ENCODE measurements around the gene TNIP2.
A peak's percentile ranks its signal among the peaks of the same experiment; 100 is the strongest.
"Not testable (repeated sequence)": the region's sequence is repeated elsewhere in the genome, so short reads cannot be mapped to it uniquely, and the experiment has no call there.

TNIP2 gene

DNA sequence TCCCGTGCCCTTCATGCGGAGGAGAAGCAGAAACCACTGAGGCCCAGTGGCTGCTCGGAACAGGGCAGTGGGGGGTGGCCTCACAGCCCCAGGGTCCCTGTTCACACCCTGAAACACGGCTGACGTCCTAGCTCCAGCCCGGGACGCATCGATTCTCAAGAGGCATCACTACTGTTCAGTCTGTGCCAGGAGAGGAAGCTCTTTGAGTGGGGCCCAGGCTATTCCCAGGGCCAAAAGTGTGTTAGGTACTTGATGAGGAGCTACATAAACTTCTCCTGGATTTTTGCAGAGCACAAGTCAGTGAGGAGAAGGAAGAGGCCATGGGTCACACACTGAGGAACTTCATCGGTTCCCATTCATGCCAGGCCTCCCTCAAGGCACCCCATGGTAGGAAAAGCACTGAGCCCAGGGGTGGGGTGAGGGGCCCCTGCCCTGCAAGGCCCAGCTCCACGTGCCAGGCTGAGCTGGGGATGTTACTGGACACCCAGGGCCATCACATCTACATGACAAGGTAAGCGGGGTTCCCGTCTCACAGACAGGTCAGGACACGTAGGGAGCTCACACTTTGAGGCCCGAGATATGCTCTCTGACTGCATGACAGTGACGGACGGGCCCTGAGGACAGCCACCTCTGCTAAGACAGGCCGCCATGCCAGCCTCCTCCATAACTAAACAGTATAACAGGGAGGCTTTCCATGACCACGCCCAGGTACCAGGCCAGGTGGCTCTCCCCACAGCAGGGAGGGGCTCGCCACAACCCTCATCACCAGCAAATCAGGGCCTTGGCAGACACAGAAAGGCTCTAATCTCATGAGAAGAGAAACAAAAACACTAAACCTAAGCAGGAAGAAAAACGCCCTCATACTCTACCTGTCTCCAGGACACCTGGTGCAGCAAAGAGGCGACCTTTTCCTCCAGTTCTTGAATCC is 12.4 kb downstream of the TNIP2 start:
- no peak for DNase-seq (ENCODE audit: low spot score)

DNA sequence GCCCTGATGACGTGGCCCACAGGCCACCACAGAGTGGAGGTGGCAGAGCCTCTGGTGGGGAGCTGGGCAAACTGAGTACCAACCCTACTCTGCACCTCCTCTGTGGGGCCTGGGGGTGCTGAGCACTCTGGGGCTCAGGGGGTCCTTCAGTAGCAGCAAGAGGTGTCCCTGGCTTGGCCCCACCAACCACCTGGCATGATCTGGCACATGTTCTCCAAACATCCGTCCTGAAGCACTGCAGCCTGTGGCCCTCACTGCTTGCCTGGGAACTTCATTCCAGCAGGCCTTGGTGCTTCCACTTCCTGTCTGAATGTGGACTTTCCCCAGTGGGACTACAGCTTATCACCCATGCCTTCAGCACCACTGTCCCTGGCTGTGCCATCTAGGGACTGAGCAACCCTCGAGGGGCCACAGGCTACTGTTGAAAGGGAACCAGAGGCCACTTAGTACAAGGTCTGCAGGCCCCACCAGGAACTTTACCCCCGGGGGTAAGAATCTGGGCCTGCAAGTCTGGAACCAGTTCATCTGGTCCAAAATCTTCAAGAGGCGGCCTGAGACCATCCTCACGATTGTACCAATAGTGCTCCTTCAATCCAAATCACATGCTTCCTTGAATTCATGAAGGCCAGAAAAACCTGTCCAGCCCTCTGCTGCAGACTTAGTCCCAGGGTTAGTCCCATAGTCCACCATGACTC is 13.2 kb downstream of the TNIP2 start:
- DNase-seq (ENCODE audit: low spot score), result no peak

DNA sequence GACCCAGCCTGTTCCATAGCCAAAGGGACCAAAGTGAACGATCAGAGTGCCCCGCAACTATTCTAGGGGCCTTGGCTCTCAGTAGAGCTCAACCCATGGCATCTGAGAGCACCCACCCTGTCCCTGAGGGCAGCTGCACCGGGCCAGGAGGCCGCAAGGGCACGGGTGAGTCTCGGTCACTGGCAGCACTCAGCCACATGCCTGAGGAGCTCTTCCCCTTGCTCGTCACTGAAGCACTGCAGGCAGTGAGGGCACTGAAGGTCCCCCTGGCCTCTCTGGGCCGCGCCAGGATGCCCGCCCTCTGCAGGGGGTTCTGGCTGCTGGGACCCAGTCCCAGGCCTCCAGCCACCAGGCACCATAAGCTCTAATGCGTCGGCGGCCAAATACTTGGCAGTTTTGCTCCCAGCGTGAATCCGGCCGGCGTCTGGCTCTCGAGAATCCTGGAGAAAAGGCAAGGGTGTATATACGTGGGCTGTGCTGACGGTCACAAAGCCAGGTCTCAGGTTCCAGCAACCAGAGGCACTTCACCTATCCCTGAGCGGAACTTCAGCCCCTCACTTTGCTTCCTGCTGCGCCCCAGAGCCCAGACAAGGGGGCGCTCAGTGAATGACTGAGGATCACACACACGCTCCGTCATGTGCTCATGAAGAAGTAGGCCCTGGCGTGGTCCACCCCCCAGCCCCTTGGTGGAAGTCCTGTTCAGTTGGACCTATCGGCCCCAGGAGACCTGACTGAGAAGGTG is 13.9 kb downstream of the TNIP2 start:
- no peak for DNase-seq (ENCODE audit: low spot score)

DNA sequence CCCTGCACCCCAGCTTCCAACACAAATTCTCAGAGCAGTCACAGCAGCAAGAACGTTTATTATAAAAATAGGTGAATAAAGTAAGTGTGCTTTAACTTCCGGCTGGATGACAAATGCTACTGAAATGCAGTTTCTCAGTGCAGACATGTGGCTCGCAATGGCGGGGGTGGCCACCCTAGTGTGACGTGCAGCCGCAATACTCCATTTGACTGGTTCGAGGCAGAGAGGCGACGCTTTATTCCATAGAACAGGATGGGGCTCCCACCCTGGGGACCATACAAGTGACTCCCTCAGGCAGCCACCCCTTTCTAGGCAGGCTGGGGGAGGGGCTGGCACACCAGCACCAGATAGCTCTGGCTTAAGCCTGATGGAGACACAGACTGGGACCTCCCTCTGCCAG is 14.5 kb downstream of the TNIP2 start:
- DNase-seq (ENCODE audit: low spot score), result peak; percentile 41

DNA sequence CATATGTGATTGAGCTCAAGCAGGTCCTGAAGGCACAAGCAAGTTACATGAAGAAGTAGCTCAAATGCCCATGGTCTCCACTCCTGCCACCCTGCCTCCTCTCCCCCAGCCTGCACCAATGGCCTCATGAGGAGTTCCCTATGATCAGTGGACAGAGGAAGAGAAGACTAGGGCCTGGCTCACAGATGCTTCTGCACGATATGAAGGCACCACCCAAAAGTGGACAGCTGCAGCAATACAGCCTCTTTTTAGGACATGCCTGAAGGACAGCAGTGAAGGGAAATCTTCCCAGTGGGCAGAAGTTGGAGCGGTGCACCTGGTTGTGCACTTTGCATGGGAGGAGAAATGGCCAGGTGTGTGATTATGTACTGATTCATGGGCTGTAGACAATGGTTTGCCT is 17.8 kb downstream of the TNIP2 start:
- not testable (repeated sequence) for DNase-seq (ENCODE audit: low spot score)

DNA sequence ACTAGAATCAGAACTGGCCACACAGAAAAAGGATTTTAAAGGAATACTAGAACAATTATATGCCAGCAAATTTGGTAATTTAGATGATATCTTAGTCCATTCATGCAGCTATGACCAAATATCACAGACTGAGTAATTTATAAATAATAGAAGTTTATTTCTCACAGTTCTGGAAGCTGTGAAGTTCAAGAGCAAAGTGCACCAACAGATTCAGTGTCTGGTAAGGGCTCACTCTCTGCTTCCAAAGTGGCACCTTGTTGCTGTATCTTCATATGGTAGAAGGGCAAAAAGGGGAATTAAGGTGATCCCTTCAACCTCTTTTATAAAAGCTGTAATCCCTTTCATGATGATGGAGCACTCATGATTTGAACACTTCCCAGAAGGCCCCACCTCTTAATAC is 20.3 kb downstream of the TNIP2 start:
- no peak for DNase-seq (ENCODE audit: low spot score)

DNA sequence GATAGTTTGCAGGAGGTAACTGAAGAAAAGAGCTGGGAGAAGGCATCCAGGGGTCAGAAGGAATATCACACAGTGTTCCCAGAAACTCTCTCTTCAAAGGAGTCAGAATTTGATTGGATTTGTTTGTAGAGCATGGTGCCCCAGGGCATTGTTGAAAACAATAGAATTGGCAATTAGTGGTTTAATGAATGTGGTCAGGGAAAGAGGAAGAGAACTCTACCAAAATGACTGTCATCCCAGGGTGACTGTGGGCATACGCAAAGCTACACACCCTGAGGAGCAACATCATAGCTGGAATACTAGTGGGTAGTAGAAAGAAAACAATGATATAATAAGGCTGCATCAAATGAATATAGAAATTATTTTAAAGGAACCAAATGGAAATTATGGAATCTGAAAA is 21.5 kb downstream of the TNIP2 start:
- DNase-seq (ENCODE audit: low spot score), result no peak

DNA sequence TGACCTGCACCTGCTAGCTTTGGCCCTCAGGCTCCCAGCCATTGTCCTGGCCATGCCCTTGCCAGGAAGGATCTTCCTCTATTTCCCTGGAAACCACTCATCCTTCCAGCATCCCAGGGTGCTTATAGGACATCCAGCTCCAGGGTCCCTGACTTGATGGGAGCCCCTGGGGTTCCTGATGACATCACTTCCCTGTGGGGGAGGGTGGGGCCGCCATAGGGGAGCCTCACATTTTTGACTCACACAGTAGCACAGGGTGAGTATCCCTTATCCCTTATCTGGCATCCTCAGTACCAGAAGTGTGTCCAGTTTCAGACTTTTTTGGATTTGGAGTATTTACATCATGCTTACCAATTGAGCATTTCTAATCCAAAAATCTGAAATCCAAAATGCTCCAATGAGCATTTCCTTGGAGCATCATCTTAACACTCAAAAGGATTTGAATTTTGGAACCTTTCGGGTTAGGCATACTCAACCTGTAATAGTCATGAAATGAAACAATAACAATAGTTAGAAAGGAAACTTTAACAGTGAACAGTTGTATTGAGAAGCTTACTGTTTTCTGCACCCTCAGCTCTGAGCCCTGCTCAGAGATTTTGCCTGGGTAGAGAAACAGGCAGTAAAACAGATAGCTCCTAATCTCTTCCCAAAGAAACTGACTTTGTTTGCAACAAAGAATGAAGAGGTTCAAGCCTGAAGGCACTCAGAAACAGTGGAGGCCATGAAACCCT is 22.1 kb downstream of the TNIP2 start:
- DNase-seq (ENCODE audit: low spot score), result no peak

DNA sequence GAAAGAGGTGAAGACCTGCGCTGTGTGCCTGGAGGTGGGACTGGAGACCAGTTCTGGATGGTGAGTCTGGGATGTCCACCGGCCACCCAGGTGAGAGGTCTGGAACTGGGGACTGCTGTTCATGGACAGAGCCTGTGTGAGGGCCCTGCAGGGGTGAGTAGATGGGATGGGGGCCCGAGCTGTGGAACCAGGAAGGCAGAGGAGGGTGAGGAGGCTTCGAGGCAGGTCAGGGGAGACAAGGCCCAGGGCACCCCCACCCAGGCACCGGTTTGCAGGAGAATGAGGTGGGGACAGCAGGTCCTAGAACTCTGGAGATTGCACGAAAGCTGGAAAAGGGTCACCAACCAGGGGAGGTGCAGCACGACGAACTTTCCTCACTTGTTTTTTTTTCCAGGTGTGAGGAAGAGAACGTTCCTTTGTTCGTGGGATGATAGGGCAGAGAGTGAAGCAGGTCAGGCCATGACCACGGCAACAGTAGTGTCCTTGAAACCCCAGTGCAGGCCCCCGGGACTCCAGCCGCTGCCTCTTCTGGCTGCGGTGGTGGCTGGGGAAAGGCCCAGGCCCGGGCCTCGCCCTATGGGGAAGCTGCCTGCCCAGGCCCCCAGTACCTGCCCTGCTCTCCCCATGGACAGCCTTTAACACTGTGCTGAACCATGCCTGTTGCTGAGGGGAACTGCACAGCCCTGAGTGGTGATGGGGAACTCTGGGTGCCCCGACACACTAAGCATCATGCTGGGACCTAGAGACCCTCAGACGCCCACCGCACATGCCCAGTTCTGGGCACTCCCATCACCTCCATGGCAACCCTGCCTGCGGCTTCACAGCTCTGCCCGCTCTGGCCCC is 22.9 kb downstream of the TNIP2 start:
- DNase-seq (ENCODE audit: low spot score), result no peak

DNA sequence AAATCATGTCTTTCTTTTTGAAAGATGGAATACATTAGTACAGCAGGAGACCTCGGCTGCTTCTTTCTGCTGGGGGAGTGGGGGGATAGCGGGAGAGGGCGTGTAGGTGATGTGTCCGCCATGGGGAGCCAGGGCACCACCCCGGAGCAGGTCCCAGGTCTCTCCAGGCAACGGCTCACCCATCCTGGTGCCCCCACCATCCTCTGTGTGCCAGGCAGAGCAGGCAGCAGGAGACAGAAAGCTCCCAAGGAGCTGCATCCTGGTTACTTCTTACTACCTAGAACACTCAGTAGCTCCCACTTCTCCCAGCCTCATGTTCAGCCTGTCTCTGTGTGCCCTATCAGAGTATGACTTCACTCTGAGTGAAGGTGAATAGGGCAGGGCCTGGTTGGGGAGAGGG is 23.6 kb downstream of the TNIP2 start:
- DNase-seq (ENCODE audit: low spot score), result no peak

DNA sequence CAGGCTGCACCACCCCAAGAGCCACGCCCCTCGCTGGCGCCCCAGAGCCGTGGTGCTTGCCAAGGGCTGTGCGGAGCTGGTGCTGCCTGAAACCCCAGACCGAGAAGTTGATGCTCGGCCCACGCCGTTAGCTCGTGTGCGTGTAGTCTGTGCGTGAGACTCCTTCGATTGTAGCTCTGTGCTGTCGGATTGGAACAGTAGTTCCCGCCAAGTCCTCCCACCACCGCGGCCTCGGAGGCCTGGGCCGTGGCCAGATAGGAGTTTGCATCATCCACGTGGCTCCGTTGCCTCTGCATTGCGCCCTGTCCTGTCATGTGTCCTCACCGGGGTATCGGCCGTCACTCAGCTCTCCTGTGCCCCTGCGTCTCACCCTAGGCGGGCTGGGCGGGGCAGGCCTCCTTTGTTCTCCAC is 24.2 kb downstream of the TNIP2 start:
- peak; percentile 27 for DNase-seq (ENCODE audit: low spot score)

DNA sequence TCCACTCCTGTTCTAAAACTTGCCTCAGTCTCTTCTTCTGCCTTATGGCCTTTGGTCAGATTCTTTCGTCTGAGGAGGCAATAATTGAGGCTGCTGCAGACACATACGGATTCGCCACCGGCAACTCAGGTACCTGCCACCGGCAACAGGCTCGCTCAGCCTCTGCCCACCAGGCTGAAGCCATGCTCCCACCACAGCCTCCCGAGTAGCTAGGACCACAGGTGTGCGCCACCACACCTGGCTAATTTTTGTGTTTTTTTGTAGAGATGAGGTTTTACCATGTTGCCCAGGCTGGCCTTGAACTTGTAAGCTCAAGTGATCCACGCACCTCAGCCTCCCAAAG is 26.6 kb downstream of the TNIP2 start:
- no peak for DNase-seq (ENCODE audit: low spot score)

DNA sequence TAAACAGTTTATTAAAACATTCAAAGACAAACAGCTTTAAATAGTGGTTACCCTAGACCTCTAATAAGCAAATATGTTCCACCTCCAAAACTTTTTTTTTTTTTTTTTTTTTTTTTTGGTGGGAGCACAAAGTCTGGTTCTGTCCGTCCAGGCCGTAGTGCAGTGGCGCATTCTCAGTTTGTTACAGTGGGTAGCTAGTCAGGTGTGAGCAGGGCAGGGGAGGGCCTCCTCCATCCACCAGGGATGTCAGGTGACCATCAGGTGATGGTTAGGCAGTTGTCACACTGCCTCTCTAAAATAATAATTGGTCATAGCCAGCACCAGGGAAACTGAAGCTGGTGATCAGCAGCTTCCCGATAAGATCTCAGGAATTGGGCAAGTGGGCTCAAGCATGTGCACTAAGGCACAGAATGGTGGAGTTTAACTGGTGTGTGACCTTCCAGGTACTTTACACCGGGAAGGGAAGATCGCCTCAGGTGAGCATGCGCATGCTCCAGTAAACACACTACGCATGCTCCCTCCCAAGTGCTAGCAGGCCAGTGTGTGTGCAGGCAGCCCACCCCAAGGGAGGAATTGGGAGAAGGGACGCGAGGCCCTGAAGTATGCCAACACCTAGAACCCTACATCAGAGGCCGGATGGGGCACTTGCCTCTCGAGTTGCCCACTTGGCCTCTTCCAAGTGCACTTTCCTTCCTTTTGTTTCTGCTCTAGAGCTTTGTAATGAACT is 27.2 kb downstream of the TNIP2 start:
- no peak for DNase-seq (ENCODE audit: low spot score)

DNA sequence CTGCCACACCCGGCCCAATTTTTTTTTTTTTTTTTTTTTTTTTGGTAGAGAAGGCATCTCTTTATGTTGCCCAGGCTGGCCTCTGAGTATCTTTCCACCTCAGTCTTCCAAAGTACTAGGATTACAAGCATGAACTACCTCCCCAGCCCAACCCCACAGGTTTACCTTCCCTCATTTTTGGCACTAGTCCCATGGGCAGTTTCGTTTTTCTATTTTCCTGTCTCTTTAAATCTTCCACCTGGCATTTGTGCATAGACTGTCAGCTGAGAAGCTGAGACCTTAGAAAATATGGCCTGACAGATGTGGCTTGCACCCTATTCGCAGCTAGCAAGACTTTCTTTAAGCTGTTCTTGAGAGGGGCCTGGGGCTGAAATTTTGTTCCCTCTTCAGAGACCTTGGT is 27.9 kb downstream of the TNIP2 start:
- no peak for DNase-seq (ENCODE audit: low spot score)

DNA sequence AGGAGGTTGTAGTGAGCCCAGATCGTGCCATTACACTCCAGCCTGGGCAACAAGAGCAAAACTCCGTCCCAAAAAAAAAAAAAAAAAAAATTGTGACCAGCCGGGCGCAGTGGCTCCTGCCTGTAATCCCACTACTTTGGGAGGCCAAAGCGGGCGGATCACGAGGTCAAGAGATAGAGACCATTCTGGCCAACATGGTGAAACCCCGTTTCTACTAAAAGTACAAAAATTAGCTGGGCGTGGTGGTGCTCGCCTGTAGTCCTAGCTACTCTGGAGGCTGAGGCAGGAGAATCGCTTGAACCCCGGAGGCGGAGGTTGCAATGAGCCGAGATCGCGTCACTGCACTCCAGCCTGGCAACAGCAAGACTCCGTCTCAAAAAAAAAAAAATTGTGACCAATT is 29.3 kb downstream of the TNIP2 start:
- DNase-seq (ENCODE audit: low spot score), result not testable (repeated sequence)

DNA sequence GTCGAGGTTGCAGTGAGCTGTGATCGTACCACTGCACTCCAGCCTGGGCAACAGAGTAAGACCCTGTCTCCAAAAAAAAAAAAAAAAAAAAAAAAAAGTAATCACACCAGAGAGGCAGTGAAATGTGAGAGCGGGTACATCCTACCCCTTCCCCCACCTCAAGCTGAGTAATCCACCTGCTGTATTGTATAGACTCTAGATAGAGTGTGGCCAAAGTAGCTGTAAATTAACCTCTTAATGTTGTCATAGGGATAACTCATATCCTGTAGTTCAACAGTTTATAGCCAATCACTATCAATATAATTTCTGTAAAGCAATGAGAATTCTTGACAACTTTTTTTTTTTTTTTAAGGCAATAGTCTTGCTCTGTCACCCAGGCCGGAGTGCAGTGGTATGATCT is 30.8 kb downstream of the TNIP2 start:
- no peak for DNase-seq (ENCODE audit: low spot score)

DNA sequence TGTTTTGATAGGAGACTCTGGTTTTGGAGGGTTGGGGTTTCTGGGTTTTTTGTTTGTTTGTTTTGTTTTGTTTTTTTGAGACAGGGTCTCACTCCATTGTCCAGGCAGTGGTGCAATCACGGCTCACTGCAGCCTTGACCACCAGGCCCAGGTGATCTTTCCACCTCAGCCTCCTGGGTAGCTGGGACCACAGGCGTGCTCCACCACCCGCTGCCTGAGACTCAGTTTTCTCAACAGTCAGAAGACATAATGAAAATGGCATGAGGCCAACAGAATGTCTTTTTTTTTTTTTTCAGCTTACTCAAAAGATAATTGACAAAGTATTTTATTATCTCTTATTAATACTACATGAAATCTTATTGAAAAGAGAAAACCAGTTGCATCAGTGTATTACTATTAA is 32.4 kb downstream of the TNIP2 start:
- DNase-seq (ENCODE audit: low spot score), result no peak

DNA sequence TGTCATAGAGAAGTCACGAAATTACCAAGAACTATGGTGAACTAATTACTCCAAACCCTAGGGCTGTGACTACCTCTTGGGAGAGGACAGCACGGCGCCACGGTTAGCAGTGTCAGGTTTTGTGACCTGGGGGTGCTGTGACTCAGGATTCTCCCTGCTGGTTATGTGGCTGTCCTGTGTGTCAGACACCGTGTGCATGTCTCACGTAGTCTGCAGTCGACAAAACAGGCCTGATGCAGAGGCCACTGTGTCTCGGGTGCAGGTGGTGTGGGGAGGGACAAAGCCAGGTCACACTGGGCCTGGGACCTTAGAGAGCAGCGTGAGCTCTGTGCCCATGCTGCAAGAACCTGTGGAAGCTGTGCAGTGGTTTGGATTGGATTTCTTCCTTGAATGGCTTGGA is 34.1 kb downstream of the TNIP2 start:
- no peak for DNase-seq (ENCODE audit: low spot score)

DNA sequence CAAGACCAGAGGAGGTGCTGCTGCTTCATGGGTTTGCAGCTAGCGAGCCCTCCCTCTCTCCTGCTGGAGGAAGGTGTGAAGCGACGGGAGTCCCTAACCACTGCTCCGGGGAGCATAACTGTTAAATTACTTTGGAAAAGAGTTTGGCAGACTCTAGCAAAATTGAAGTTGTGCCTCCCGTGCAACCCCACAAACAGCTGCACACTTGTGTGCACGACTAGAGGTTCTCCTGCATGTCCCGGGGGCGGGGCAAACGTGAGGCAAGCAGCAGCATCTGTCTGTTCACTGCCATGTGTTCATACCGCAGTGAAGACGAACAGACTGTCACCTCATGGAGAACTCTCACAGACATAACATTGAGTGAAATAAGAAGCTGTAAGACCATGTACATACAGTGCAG is 34.5 kb downstream of the TNIP2 start:
- no peak for DNase-seq (ENCODE audit: low spot score)

DNA sequence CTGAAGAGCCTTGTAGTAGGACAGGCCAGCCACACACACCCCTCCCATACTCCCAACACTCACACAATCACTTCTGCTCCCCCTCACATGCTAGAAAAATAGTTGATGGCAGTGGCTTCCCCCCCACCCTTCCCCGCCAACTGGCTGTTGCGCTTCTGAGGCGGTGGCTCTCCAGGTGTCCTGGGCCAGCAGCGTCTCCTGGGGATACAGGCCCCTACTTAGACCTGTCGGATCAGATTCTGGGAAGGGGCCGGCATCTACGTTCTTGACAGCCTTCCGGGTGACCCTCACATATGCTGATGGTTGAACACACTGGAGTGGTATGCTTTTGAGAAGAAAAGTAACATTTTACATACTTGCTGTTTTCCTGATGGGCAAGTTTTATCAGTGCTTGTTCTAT is 39.9 kb downstream of the TNIP2 start:
- no peak for DNase-seq (ENCODE audit: low spot score)

DNA sequence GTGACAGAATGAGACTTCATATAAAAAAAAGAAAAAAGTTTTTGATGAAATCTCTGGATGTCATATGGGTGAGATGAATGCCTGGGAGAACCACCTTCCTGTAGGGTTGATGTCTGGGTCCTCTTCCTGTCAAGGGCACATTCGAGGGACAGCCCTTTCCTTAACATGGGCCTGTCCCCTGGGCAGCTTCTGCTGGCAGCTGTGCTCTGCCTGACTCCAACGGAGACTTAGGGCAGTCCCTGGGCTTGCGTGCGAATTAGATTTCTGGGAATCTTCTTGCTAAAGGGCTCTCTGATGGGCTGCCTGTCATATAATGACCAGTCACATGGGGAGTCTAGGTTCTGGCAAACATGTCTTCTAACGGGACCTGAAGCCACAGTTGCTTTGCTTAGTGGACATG is 40.7 kb downstream of the TNIP2 start:
- DNase-seq (ENCODE audit: low spot score), result no peak
